ENCODE data around the gene HIVEP1. TPM values are rescaled to one million over a fixed set of nuclear protein-coding genes. Genes with fewer than 3 reads are reported as not detected.

Gene HIVEP1
- total RNA-seq, 2 donors from 2014 or later = 12.5 to 15.2 TPM

DNA sequence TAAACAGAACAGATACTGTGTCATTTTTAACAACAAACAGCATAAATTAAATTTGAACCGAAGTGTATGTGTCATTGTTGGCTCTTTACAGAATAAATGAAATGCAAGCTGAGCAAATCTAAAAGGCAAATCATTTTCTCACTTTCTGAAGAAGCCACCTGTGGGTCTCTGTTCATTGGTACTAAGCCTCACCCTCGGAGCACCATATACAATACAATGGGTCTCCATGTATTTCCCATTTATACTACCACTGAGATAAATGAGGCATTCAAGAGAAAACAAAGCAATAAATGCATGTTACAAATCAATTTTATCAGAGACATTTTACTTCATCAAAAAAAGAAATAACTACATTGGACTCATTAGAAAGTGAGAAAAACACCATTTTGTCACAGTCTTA, 38.9 kb upstream of the HIVEP1 start:
- no peak overlapping the region for H3K27ac ChIP-seq
- no peaks in the 10 kb centered on the region for H3K36me3 ChIP-seq (replicated peaks in 1 of 2; ENCODE audit: insufficient read depth in 1 of 2, low read depth in 2 of 2)
- no peaks in the 10 kb centered on the region for H3K4me1 ChIP-seq
- H3K9me3 ChIP-seq = no peaks in the 10 kb centered on the region
- no peak overlapping the region for H3K4me3 ChIP-seq
- no peak for ATAC-seq
- TF ChIP-seq POLR2A (IDR thresholded peaks at IDR 0.05) = no peak
- TF ChIP-seq, protein P1, sequence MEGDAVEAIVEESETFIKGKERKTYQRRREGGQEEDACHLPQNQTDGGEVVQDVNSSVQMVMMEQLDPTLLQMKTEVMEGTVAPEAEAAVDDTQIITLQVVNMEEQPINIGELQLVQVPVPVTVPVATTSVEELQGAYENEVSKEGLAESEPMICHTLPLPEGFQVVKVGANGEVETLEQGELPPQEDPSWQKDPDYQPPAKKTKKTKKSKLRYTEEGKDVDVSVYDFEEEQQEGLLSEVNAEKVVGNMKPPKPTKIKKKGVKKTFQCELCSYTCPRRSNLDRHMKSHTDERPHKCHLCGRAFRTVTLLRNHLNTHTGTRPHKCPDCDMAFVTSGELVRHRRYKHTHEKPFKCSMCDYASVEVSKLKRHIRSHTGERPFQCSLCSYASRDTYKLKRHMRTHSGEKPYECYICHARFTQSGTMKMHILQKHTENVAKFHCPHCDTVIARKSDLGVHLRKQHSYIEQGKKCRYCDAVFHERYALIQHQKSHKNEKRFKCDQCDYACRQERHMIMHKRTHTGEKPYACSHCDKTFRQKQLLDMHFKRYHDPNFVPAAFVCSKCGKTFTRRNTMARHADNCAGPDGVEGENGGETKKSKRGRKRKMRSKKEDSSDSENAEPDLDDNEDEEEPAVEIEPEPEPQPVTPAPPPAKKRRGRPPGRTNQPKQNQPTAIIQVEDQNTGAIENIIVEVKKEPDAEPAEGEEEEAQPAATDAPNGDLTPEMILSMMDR (IDR thresholded peaks at IDR 0.05) = no peak
- no peaks in the 10 kb centered on the region for H3K27me3 ChIP-seq
- 93 to 95% methylated on average over 2 of the region's 2 CpGs for WGBS, 2 donors
- intact Hi-C loops (cut with DNase I) = no loop called here
- DNase-seq = no peak

DNA sequence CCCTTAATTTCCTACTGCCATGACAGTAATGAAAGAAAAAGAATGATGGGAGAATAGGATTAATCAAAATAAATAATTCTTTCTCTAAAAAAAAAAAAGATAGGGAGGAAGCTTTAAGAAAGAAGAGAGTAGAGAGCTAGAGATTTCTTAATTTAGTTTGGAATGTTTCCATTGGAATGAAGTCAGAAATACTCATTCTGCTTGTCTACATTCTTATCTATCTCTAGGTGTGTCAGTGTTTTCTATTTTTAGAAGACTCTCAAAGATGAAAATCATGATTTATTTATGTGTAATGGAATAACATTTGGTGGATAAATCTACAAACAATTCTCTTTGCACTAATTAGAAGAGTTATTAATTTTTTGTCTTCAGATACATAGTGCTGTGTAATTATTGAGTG, 38.0 kb upstream of the HIVEP1 start:
- Histone ChIP-seq H3K36me3 (replicated peaks in 1 of 2; ENCODE audit: insufficient read depth in 1 of 2, low read depth in 2 of 2) (no peaks in the 10 kb centered on the region), H3K4me1 (no peaks in the 10 kb centered on the region), H3K4me3 (no peak overlapping the region), H3K27me3 (no peaks in the 10 kb centered on the region), H3K9me3 (no peaks in the 10 kb centered on the region), H3K27ac (no peak overlapping the region)
- DNase-seq = no peak
- no peak for ATAC-seq
- intact Hi-C loops (cut with DNase I) = no loop called here
- TF ChIP-seq, protein P1 (IDR thresholded peaks at IDR 0.05) = no peak
- no peak for TF ChIP-seq POLR2A (IDR thresholded peaks at IDR 0.05)

DNA sequence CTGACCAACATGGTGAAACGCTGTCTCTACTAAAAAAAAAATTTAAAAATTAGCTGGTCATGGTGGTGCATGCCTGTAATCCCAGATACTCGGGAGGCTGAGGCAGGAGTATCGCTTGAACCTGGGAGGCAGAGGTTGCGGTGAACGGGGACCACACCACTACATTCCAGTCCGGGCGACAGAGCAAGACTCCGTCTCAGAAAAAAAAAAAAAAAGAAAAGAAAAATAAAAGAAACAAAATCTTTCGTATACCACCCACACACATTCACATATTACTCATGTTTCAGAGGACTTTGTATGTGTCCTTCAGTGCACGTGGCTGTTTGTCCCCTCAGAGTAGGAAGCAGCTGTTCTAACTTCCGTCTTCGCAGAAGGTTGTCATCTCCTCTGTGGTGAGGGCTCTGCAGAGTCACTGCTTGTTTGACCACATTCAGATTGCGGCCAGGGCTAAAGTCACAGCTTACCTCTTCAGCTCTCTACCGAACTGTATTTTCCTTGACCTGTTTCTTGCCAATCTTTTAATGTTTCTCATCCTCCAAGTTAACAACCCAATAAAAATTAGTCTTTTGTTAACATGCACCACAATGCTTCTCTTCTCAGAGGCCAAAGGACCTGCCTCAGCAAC, 36.6 kb upstream of the HIVEP1 start:
- no peaks in the 10 kb centered on the region for H3K9me3 ChIP-seq
- TF ChIP-seq POLR2A (IDR thresholded peaks at IDR 0.05) = no peak
- TF ChIP-seq, protein P1 (IDR thresholded peaks at IDR 0.05) = no peak
- 81 to 90% methylated on average over 14 of the region's 14 CpGs for WGBS, 2 donors
- H3K4me3 ChIP-seq = no peak overlapping the region
- no peak for ATAC-seq
- H3K27me3 ChIP-seq = no peaks in the 10 kb centered on the region
- no peak overlapping the region for H3K27ac ChIP-seq
- no peaks in the 10 kb centered on the region for H3K36me3 ChIP-seq (replicated peaks in 1 of 2; ENCODE audit: insufficient read depth in 1 of 2, low read depth in 2 of 2)
- H3K4me1 ChIP-seq = no peaks in the 10 kb centered on the region
- intact Hi-C loops (cut with DNase I) = no loop called here
- DNase-seq = peak in 2 of 4 donors; percentile 10 to 61

DNA sequence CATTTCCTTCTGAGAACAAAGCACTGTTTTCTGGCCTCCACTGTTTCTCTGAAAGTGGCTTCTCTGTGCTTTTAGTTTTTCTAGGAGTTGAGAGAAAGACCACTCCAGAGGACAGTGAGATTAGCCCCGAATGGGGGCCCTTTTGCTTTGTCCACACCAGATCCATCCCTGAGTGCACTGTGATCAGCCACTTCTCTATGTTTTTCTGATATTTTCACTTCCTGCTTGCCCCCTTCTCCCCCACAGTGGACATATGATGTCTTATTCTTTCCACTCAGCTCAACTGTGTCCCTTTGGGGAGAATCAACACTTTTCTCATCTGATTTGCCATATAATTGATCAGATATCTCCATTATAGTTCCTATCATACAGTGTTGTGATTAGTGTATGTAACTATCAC, 35.6 kb upstream of the HIVEP1 start:
- WGBS, 2 donors = 84 to 88% methylated on average over 1 of the region's 1 CpG
- H3K27ac ChIP-seq = no peak overlapping the region
- no peak for DNase-seq

More for the DNA sequence above, 35.6 kb upstream of the HIVEP1 start:
- TF ChIP-seq, protein P1 (IDR thresholded peaks at IDR 0.05) = no peak
- TF ChIP-seq POLR2A (IDR thresholded peaks at IDR 0.05) = no peak
- Histone ChIP-seq H3K9me3 (no peaks in the 10 kb centered on the region), H3K36me3 (replicated peaks in 1 of 2; ENCODE audit: insufficient read depth in 1 of 2, low read depth in 2 of 2) (no peaks in the 10 kb centered on the region), H3K4me1 (no peaks in the 10 kb centered on the region), H3K27me3 (no peaks in the 10 kb centered on the region), H3K4me3 (no peak overlapping the region)
- intact Hi-C loops (cut with DNase I) = no loop called here
- no peak for ATAC-seq

Measured in body of pancreas (tissue), 4 donors.